Epidermal melanocyte (primary cell): ENCODE data around the gene RBPJL.

Experiments used
- DNase-seq: peaks from one replicate; pipeline ENCODE4 v3.0.0; 2011; ENCODE audit warnings: low spot score; ENCODE audit not compliant: insufficient read length

The RBPJL gene

DNA sequence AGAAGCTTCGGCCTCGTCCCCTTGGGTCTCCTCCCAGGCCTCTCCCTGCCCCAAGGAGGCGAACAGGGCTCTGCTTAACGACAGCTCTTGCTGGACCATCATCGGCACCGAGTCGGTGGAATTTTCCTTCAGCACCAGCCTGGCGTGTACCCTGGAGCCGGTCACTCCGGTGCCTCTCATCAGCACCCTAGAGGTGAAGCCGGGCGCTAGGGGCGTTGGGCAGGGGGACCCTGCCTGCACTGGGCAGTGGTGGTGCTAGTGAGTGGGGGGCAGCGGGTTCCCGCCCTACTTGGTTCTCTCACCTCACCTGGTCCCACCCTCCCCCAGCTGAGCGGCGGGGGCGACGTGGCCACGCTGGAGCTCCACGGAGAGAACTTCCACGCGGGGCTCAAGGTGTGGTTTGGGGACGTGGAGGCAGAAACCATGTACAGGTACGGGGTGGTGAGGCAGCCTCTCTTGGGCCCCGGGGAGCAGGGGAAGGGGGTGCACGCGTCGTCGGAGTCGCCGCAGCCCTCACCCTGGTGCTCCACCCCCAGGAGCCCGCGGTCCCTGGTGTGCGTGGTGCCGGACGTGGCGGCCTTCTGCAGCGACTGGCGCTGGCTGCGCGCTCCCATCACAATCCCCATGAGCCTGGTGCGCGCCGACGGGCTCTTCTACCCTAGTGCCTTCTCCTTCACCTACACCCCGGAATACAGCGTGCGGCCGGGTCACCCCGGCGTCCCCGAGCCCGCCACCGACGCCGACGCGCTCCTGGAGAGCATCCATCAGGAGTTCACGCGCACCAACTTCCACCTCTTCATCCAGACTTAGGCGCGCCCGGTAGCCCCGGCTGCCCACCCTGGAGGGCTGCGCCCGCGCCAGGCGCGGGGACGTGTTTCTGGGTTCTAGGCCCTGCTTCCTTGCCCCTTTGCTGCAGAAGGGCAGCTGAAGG lies 9.8 kb downstream of the RBPJL start:
- DNase-seq = no peak

DNA sequence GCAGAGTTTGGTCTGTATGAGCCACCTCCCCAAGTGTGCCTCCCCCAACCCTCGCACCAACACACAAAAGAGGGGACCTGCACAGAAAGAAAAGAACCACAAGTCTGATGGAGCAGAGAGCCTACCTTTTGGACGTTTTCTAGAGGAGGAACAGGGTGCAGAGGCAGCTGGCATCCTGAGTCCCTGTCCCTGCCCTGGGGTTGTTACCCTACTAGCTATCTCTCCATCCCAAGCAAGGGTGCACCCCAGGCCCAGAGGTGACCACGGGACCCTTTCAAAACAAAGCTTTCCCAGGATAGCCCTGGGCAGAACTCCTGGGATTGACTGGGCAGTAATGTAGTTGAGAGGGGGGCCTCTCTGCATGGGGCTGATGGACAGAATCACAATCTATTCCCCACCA lies 11.2 kb downstream of the RBPJL start:
- DNase-seq = no peak

DNA sequence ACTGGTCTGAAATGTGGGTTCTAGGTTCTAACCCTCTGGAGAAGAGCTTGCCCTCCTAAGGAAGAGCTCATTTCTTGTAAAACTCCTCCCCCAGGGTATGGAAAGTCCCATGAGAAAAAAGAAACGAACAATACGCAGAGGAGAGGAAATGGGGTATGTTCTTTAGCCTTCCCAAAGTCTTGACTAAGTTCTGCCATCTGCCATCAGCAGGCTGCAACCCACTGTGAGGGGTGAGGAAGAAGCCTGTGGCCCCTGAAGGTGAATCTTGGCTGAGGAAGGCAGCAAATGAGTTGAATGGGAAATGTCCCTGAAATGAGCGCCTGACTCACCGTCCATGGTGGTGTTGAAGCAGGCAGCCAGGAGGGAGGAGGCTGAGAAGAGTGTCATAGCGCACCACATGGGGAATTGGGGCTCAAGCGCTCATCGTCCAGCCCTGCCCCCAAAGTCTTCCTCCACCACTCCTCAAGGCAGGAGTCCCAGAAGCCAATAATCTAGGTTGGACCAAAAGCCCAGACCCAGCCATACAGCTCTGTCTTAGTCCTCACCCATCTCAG lies 11.8 kb downstream of the RBPJL start:
- DNase-seq = no peak

DNA sequence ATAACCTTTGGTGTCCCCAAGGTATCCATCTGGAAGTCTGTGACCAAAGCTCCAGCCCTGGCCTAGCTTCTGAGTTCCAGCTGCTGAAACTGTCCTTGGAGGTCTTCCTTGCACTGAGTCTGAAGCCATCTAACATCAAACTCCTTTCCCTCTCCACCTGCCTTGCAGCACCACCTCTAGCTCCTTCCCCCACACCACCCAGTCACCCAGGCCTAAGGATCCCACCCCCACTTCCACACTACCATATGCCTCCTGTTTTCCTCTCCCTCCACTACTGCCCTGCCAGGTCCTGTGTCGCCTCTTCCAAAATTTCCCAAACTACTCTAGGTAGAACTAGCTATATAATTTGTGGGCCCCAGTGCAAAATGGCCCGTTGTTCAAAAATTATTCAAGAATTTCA lies 12.3 kb downstream of the RBPJL start:
- DNase-seq = no peak

DNA sequence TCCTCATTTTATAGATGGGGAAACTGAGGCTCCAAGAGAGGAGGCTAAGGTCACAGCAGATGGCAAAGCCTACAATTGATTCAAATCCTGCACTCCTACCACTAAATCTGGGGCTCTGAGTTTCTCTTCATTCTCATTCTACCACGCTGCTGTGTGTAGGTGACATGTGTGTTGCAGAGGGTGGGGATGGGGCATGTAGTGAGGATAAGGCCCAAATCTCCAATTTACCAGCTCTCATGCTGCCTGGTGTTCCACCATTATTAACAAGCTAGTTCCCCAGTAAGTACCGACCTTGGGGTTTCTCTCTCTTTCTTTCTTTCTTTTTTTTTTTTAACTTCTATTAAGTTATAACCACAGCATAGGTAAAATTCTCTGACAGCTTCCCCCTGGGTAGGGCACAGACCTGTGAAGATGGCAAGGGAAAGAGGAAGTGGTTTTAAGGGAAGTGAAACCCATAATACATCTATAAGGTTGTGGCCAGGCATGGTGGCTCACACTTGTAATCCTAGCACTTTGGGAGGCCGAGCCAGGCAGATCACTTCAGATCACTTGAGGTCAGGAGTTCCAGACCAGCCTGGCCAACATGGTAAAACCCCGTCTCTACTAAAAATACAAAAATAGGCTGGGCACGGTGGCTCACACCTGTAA lies 14.4 kb downstream of the RBPJL start:
- no peak for DNase-seq

DNA sequence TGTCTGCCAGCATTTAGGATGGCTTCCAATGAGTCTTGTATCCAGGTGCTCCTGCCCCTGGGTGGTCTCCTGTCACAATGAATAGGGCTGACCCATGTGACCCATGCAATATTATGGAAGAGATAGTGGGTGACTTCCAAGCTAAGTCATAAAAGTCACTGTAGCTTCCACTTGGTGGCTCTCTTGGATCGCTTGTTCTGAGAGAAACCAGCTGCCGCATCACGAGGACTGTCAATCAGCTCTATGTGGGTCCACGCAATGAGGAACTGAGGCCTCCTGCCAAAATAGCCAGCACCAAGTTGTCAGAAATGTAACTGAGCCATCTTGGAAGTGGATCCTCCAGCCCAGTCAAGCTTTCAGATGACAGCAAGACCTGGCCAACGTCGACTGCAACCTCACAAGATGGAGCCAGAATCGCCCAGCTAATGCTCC lies 16.3 kb downstream of the RBPJL start:
- no peak for DNase-seq

DNA sequence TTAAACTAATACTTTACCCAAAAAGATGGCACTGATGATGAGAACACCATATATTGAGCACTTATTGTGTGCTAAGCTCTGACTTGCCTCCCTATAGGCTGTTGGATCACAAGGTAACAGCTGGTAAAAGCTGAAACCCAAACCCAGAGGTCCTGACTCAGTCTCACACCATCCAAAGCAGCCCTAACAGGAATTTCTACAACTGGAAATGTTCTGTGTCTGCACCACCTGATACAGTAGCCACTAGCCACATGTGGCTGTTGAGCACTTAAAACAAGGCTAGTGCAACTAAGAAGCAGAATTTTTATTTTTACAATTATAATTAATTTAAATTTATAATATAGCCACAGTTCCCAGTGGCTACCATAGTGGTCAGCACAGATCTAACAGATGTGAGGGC lies 17.1 kb downstream of the RBPJL start:
- no peak for DNase-seq

DNA sequence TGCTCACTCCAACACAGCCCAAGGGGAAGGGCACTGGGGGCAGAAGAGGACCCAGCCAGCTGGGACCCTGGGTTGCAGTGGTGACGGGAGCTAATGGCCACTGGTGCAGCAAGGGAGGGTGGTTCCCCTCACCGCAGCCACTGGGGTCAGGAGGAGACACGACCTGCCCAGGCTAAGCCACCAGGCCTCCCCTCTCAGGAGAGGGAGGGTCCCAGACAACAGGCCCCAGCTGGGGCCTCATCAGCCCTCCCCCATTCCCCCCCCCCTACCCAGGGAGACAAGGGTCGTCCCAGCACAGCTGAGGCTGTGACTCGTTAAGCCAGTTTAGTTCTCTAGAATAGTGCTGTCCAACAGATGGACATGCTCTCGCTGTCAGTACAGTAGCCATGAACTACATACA lies 18.7 kb downstream of the RBPJL start:
- DNase-seq = no peak

DNA sequence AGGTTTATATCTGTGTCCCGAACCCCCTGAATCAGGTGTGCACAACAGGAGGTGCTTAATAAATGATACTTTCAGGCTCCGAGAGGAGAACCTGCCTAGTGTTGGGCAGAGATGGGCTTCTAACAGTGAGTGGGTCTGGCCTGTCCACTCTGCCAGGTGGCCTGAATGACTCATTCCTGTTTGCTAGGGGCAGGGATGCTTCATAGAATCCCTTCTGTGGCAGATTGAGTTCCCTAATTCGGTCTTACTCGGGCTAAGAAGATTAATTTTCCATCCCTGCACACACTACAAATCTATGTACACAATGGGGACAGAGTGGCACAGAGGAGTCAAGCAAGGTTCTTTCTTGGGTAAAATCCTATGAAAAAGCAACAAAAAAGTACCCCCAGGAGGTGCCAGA lies 21.8 kb downstream of the RBPJL start:
- no peak for DNase-seq

DNA sequence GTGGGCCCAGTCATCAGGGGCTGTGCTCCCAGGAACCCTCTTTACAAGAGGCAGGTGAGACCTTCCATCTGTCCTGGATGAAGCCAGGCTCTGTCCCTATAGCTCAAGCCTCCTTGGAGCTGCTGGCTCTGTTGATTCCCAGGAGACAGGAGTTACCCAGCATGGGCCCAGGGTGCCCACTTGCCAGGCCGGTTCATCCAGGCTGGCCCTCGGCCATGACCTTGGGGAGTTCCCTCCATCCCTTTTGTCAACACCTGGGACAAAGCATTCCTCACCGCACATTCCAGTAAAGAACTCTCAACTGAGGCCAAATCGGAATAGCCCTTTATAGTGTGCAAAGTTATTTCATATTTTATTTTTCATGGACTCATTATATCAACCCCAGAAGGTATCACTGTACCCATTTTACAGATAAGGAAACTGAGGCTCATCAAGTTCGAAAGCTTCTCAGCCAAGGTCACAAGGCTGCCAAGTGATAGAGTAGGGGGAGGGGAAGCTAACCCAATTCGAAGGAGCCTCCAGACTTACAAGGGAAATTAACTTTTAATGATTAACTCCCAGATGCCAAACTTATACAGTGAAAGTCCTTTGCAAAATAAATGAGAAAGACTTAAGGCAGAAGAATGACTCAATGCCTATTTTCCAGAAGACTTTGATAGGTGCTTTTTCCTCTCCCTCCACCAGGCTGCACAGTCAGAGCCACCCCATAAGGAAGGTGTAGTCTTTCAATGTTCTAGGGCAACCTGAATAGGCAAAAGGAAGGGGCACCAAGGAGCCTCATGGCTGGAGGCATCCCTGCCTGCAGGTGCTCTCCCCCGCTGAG lies 23.1 kb downstream of the RBPJL start:
- DNase-seq = no peak

DNA sequence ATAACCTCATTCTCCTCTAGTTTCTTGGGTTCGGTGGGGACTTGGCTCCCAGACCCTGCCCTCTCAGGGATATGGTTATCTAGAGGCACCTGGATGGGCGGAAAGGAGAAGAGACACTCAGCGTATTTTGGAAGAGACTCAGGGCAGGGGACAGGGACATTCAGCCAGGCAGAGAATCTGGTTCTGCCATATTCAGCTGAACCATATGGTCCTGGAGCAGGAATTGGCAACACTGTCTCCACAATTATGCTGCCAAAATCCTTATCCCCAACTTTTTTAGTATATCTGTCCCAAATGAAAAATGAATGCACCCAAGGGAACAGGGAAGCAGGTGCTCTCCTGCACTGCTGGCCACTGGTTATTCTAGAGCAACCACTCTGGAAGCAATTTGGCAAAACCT lies 23.8 kb downstream of the RBPJL start:
- no peak for DNase-seq

DNA sequence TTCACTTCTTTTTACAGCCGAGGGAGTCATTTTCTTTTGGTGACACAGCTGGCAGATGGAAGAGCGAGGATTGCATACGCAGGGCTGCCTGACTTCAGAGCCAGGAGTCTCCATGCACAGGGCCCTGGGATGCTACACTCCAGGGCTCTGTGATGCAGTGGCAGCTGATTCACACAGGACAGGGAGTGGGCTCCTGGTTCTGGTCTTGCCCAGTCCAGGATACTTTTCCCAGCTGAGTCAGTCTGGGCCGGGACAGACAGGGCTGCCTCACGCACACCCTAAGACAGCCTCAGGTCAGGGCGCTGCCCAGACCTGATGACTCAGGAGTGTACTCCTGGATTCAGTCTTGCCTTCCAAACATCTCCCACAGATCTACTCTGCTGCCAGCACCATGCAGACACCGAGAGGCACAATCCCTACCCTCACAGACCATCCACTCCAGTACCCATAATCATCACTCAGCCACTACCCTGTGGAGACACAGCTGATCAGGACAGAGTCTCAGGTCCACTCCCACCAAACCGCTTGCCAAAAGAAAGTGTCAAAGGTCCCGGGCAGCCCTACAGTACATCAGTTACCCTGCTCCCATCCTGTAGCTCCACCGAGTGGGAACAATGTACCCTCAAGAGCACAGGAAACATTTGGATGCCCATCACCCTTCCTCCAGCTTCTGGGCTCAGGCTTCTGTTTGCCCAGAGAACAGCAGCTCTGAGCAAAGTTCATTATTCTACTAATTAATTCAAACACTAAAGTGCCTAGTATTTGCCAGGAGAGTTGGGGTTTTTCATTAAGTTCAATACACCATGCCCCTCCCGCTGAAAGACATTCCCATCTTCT lies 30.1 kb downstream of the RBPJL start:
- peak; percentile 13 for DNase-seq

DNA sequence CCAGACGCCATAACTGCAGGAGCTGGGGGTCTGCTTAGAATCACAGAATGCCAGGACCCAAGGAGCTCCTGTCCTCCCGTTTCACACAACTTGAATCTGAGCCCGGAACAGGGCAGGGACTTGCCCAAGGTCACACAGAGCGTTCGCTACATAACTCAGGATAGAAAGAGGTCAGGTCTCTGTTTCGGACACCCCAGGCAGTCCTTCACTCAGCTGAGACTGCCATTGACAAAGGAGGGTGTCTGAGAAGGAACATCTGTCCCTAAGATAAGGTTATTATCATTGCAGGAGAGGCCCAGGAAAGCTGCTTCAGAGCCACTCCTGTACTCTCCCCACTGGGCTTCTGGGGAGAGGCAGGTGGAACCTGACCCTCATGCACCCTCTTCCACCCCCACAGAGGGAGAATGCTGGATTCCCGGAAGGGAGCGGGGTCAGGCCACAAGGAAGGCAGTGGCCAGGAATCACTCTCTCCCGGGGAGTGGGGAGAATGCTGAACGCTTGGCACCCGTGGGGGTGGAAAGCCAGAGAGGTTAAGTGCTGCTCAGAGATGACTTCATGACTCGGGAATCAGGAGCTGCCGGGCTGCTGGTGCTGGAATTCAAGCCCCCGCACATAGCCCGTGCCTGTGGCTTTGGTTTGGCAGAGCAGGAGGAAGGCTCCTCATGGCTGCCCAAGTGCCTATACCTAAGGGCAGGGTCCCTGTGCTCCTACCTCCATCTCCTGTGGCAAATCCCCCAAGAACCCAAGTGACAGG lies 30.9 kb downstream of the RBPJL start:
- peak; percentile 55 for DNase-seq

DNA sequence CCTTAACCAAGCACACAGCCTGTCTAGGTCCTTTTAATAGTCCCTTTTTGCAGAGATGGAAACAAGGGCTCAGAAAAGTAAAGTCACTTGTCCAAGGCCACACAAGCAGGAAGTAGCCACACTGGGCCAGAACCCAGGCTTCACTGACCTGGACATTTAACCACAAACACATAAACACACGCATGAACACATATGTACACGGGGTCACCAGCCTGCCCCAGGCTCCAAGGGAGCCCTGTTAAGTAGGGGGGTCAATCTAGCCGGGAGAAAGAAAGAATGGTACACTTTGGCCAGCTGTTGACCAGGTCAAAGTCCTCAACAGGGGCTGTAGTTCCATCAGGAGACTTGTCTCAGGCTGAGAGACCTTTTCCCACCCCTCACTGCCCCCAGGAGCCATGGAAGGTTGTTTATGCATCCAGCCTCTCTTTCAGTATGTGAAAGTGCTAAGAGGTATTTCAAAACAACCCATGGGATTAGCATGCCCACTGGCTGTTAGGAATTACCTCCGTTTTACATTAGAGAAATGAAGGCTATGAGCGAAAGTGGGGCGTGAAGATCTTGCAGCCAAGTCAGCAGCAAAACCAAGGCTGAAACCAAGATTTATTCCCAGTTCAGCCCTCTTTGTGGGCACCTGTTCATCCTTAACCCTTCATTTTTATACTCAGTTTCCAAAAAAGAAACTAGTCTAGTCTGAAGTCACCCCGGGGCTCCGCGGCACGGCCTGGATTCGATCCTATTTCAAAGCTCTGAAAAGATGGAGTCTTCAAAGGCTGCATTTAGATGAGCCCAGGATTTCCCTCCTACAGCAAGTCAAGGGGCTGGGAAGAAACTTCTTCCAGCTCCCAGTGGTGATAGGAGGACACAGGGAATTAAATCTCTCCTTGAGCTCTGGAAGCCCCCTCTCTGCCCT lies 31.7 kb downstream of the RBPJL start:
- DNase-seq = peak; percentile 9

DNA sequence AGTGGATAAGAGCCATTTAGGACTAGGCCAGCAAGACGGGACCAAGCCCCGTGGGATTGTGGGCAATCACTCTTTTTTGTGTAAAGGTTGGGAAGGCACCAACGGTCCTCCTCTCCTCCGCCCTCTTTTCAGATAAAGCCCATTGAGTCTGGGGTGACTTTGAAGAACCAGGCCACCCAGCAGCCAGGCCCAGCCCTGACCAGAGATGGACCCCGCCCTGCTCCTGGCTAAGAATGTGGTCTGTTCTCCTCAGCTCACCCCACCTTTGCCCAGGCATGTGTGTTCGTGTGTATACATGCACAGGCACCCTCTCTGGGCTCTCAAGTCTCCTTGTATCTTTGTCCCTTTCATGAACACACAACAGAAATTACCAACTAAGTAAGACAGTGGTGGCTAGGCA lies 32.4 kb downstream of the RBPJL start:
- no peak for DNase-seq

DNA sequence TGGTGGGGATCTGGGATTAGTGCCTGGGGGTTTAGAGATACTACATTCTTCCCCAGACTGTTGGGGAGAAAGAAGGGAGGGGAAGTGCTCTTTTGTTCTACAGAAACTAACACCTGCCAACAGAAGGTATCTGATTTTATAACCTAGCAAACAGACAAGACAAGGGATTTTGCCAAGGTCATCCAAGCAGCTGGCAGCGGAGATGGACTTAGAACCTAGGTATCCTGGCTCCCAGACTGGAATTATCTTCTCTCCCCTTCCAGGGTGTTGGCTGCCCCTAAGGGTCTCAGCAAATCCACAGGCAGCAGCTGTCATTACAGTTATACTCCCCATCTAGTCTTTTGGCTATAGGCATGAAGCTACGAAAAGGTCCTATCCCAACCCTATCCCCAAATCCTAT lies 33.2 kb downstream of the RBPJL start:
- DNase-seq = no peak

DNA sequence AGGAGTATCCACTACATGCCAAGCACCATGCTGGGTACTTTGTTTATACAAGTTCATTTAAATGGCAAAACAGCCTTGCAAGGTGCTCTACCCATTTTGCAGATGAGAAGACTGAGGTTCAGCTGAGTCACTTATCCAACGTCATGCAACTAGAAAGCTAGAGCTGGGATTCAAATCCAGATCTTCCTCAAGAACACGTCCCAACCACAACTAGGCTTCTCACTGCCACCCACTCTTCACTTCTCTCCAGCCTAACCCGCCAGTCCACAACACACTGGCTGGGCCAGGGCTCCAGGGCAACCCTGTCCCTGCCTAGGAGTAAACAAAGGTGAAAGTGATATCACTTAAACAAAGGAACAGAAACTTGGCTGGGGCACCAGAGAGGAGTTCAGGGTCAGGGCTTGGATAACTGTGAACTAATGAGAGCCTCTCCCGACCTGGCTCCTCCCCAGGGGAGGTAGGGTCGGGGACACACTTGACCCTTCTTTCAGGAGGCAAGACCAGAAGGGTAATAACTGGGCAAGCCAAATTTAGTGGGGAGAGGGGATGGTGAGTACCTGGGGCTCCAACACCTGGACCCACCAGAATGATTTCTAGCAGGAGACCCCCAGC lies 33.7 kb downstream of the RBPJL start:
- DNase-seq = peak; percentile 4

DNA sequence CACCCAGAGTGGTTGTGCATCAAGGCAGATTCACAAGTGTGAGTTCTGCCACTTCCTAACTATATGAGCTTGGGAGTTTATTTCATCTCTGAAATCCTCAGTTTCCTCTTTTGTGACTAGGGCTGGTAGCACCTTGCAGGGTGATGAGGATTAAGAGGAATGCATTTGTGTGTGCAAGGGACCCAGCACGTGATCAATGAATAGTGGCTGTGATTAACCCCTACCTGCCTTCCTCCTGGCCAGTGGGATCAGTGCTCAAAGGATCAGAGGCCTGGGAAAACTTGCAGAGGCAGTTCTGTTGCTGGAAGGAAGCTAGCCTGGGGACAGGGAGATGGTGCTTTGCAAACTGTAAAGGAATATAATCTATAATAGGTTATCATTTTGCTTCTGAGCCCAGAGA lies 34.3 kb downstream of the RBPJL start:
- no peak for DNase-seq

DNA sequence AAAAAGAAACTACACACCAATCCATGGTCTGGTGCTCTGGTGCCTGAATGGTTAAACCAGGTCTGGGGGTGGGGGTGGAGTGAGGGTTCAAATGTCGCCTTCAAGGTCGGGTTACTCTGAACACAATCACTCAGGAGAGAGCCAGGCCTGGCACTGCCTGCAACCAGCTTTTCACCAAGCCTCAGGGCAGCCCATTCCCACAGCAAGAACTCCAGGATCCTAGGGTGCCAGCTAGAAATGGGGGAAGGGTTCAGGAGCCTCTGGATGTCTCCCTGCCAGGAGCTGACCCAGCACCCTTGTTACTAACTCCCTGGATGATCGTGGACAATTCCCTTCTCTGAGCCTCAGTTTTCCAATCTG lies 34.9 kb downstream of the RBPJL start:
- DNase-seq = no peak
